Sigmoid colon (tissue), 4 donors: ENCODE data around the gene TLE1.

ENCODE experiments used
- CTCF ChIP-seq, 4 experiments: fragments of 450-650 bp in 3 of 4; fragments of 200-600 bp in 1 of 4; IDR thresholded peaks; one replicate each; pipeline ENCODE4 v1.5.1; 2016 to 2019; ENCODE audit warnings: antibody characterized with exemption in 4 of 4, mild to moderate bottlenecking in 3 of 4, moderate library complexity in 2 of 4
- POLR2A ChIP-seq, 2 donors: fragments of 450-650 bp; IDR thresholded peaks; one replicate each; pipeline ENCODE4 v1.6.1; 2016; ENCODE audit warnings: antibody characterized with exemption in 2 of 2, mild to moderate bottlenecking in 2 of 2, moderate library complexity in 2 of 2
- POLR2AphosphoS5 ChIP-seq, 4 donors: sonication (generic); formaldehyde crosslinking; IDR thresholded peaks; one replicate each; pipeline ENCODE4 v1.6.1; 2017; ENCODE audit warnings: antibody characterized with exemption in 4 of 4

GRCh38 chr9:81543695-81544094, 145.7 kb downstream of the TLE1 start:
- TF ChIP-seq POLR2A (IDR thresholded peaks at IDR 0.05) (no peak), POLR2AphosphoS5 (IDR thresholded peaks at IDR 0.05) (no peak), CTCF (IDR thresholded peaks at IDR 0.05) (no peak)
